A549 (cell line): Measurements from ENCODE around the gene CACTIN. TPM values are rescaled to one million over a fixed set of nuclear protein-coding genes. Genes with fewer than 3 reads are reported as not detected.

Experiments
- ATAC-seq, 2 experiments: fragments of 200-7000 bp in 1 of 2; fragments of >200 bp in 1 of 2; cut with Nextera tagmentation in 1 of 2; cut with Tn5 transposase in 1 of 2; 3 replicates each; pipeline versions ENCODE4 v1.8.0 to v1.9.1; 2018 to 2020; ENCODE audit warnings: mild to moderate bottlenecking in 1 of 2, moderate library complexity in 1 of 2
- CTCF ChIA-PET: fragments of 300-600 bp; sonication (Branson Sonifier 250); formaldehyde crosslinking; extraction: SDS; loops from one replicate; lab custom pipeline; 2021; ENCODE audit warnings: antibody characterized with exemption, inconsistent platforms; lab: Yijun Ruan, JAX
- POLR2A ChIA-PET: fragments of 350-600 bp; formaldehyde crosslinking; extraction: SDS; loops from one replicate; lab custom pipeline; 2021; ENCODE audit warnings: antibody characterized with exemption, inconsistent platforms; lab: Yijun Ruan, JAX
- DNase-seq, 2 experiments: peaks; one replicate each; pipeline versions ENCODE4 v3.0.0 to v3.0.0-alpha.2; 2011 to 2016; ENCODE audit warnings: low read depth in 1 of 2, low spot score in 1 of 2
- FAIRE-seq: peaks from 2 replicates; lab custom pipeline; 2011; peaks lifted over from hg19 to GRCh38; lab: Jason Lieb, UNC
- H3K27ac ChIP-seq, 2 experiments: fragments of >200 bp; sonication (Bioruptor Twin); formaldehyde crosslinking; 3 replicates each; pipeline ENCODE4 v1.5.1; 2016 to 2017
- H3K4me1 ChIP-seq: fragments of >200 bp; sonication (Bioruptor Twin); formaldehyde crosslinking; 3 replicates; pipeline ENCODE4 v1.6.1; 2016
- H3K4me2 ChIP-seq: fragments of >200 bp; sonication (Bioruptor Twin); formaldehyde crosslinking; 3 replicates; pipeline ENCODE4 v1.6.1; 2016
- H3K4me3 ChIP-seq: fragments of >200 bp; sonication (Bioruptor Twin); formaldehyde crosslinking; 3 replicates; pipeline ENCODE4 v1.5.1; 2016
- H3K9me3 ChIP-seq: fragments of >200 bp; sonication (Bioruptor Twin); formaldehyde crosslinking; 3 replicates; pipeline ENCODE4 v1.6.1; 2016
- CBX2 ChIP-seq: fragments of 200-600 bp; sonication (generic); IDR thresholded peaks from 2 replicates; pipeline ENCODE4 v1.6.1; 2016; ENCODE audit warnings: low read depth, mild to moderate bottlenecking, borderline replicate concordance
- CBX8 ChIP-seq: fragments of 200-600 bp; sonication (generic); IDR thresholded peaks from 2 replicates; pipeline ENCODE4 v1.6.1; 2016
- CEBPB ChIP-seq, 2 experiments: fragments of >200 bp in 1 of 2; sonication (Bioruptor Twin) in 1 of 2; formaldehyde crosslinking in 1 of 2; IDR thresholded peaks; 2 replicates each; pipeline ENCODE4 v1.6.1; 2012 to 2016
- CTCF ChIP-seq: fragments of >200 bp; sonication (Bioruptor Twin); formaldehyde crosslinking; IDR thresholded peaks from 3 replicates; pipeline ENCODE4 v1.5.1; 2016
- E2F6 ChIP-seq: IDR thresholded peaks from 2 replicates; pipeline ENCODE4 v1.6.1; 2012; ENCODE audit warnings: low read depth, borderline replicate concordance
- EHF ChIP-seq: fragments of 250-450 bp; sonication (Bioruptor Pico); IDR thresholded peaks from 2 replicates; pipeline ENCODE4 v1.5.0; 2020; ENCODE audit warnings: mild to moderate bottlenecking
- EHMT2 ChIP-seq: fragments of 200-600 bp; sonication (generic); IDR thresholded peaks from 2 replicates; pipeline ENCODE4 v1.6.1; 2016; ENCODE audit warnings: antibody characterized with exemption, low read depth, mild to moderate bottlenecking, moderate library complexity
- ESRRA ChIP-seq: fragments of 150-350 bp; IDR thresholded peaks from 2 replicates; pipeline ENCODE4 v1.6.1; 2014; ENCODE audit warnings: mild to moderate bottlenecking, low read length, borderline replicate concordance
- FOSB ChIP-seq: fragments of 250-450 bp; sonication (Bioruptor Pico); IDR thresholded peaks from 2 replicates; pipeline ENCODE4 v1.5.0; 2020; ENCODE audit warnings: mild to moderate bottlenecking, moderate library complexity
- FOSL2 ChIP-seq, 2 experiments: fragments of 450-650 bp in 1 of 2; fragments of >200 bp in 1 of 2; sonication (Bioruptor Twin) in 1 of 2; formaldehyde crosslinking; IDR thresholded peaks; 2 replicates each; pipeline versions ENCODE4 v1.5.0 to v1.6.1; 2016 to 2020; ENCODE audit warnings: mild to moderate bottlenecking in 1 of 2, moderate library complexity in 1 of 2
- FOXS1 ChIP-seq: fragments of 250-450 bp; sonication (Bioruptor Pico); IDR thresholded peaks from 2 replicates; pipeline ENCODE4 v1.5.0; 2020; ENCODE audit warnings: mild to moderate bottlenecking, moderate library complexity
- HDAC2 ChIP-seq: fragments of 200-600 bp; sonication (generic); IDR thresholded peaks from 2 replicates; pipeline ENCODE4 v1.6.1; 2016
- HMGXB4 ChIP-seq: fragments of 250-450 bp; sonication (Bioruptor Pico); IDR thresholded peaks from 2 replicates; pipeline ENCODE4 v1.5.0; 2021; ENCODE audit warnings: mild to moderate bottlenecking, moderate library complexity, borderline replicate concordance
- HOXA7 ChIP-seq: fragments of 250-450 bp; sonication (Bioruptor Pico); IDR thresholded peaks from 2 replicates; pipeline ENCODE4 v1.5.0; 2020; ENCODE audit warnings: mild to moderate bottlenecking, moderate library complexity
- HOXB5 ChIP-seq: fragments of 250-450 bp; sonication (Bioruptor Pico); IDR thresholded peaks from 2 replicates; pipeline ENCODE4 v1.5.0; 2020; ENCODE audit warnings: mild to moderate bottlenecking, moderate library complexity
- KDM1A ChIP-seq: fragments of 200-600 bp; sonication (generic); IDR thresholded peaks from 2 replicates; pipeline ENCODE4 v1.6.1; 2016; ENCODE audit warnings: low read depth, mild to moderate bottlenecking
- MAX ChIP-seq: IDR thresholded peaks from 2 replicates; pipeline ENCODE4 v1.6.1; 2012
- MYC ChIP-seq: IDR thresholded peaks from 2 replicates; pipeline ENCODE4 v1.6.1; 2012; ENCODE audit warnings: mild to moderate bottlenecking, inconsistent platforms, low read length, improper control_type of control experiment, borderline replicate concordance
- NFE2L2 ChIP-seq: fragments of 150-350 bp; conservative IDR thresholded peaks from 2 replicates; pipeline ENCODE4 v1.6.1; 2014; ENCODE audit warnings: low read length
- NPAS2 ChIP-seq: fragments of 250-450 bp; sonication (Bioruptor Pico); IDR thresholded peaks from 2 replicates; pipeline ENCODE4 v1.8.0; 2022; ENCODE audit warnings: mild to moderate bottlenecking, moderate library complexity, borderline replicate concordance
- NR3C1 ChIP-seq: fragments of >200 bp; sonication (Bioruptor Twin); formaldehyde crosslinking; IDR thresholded peaks from 3 replicates; pipeline ENCODE4 v1.6.1; 2017
- RAD21 ChIP-seq, 2 experiments: fragments of >200 bp in 1 of 2; sonication (Bioruptor Twin) in 1 of 2; formaldehyde crosslinking in 1 of 2; IDR thresholded peaks in 1 of 2; conservative IDR thresholded peaks in 1 of 2; 2 replicates in 1 of 2; 3 replicates in 1 of 2; pipeline ENCODE4 v1.6.1; 2012 to 2018; ENCODE audit warnings: inconsistent platforms in 1 of 2
- RARB ChIP-seq: fragments of 250-450 bp; sonication (Bioruptor Pico); IDR thresholded peaks from 2 replicates; pipeline ENCODE4 v1.8.0; 2021; ENCODE audit warnings: mild to moderate bottlenecking, moderate library complexity
- RFX5 ChIP-seq: fragments of 450-650 bp; IDR thresholded peaks from 2 replicates; pipeline ENCODE4 v1.7.1; 2014; ENCODE audit warnings: antibody characterized with exemption, mild to moderate bottlenecking, moderate library complexity
- SREBF2 ChIP-seq: fragments of 450-650 bp; IDR thresholded peaks from 2 replicates; pipeline ENCODE4 v1.6.1; 2014; ENCODE audit warnings: mild to moderate bottlenecking, moderate library complexity
- WGBS: methylation state at CpG from one replicate; pipeline ENCODE4 v1.1.6; 2017; ENCODE audit errors: missing lambda C conversion rate; 5-methylcytosine and 5-hydroxymethylcytosine counted together
- polyA plus RNA-seq, 4 experiments: library from polyadenylated mRNA; depleted of rRNA in 3 of 4; stranded (reverse); fragments of >200 nt; fragmentation: RNase III in 1 of 4; extraction: RNeasy Plus Mini Kit Qiagen cat#74134 plus additional on column Dnase treatment in 1 of 4; gene quantifications; 2 replicates in 3 of 4; 3 replicates in 1 of 4; pipeline ENCODE4 v1.2.3, GENCODE V29; 2011 to 2017
- TF ChIP-seq, protein P1 (sequence below): IDR thresholded peaks from 2 replicates; pipeline ENCODE4 v1.6.1; 2012
- TF ChIP-seq, protein P2 (sequence below): fragments of >200 bp; sonication (Bioruptor Twin); formaldehyde crosslinking; IDR thresholded peaks from 2 replicates; pipeline ENCODE4 v1.6.1; 2016
- TF ChIP-seq, protein P3 (sequence below): fragments of 150-350 bp; IDR thresholded peaks from 2 replicates; pipeline ENCODE4 v1.6.1; 2014; ENCODE audit warnings: low read depth, mild to moderate bottlenecking, low read length

CACTIN gene
- polyA plus RNA-seq, 2 of the 4 experiments (the other 2 are of a cell fraction): 8.3 to 14.9 TPM

DNA sequence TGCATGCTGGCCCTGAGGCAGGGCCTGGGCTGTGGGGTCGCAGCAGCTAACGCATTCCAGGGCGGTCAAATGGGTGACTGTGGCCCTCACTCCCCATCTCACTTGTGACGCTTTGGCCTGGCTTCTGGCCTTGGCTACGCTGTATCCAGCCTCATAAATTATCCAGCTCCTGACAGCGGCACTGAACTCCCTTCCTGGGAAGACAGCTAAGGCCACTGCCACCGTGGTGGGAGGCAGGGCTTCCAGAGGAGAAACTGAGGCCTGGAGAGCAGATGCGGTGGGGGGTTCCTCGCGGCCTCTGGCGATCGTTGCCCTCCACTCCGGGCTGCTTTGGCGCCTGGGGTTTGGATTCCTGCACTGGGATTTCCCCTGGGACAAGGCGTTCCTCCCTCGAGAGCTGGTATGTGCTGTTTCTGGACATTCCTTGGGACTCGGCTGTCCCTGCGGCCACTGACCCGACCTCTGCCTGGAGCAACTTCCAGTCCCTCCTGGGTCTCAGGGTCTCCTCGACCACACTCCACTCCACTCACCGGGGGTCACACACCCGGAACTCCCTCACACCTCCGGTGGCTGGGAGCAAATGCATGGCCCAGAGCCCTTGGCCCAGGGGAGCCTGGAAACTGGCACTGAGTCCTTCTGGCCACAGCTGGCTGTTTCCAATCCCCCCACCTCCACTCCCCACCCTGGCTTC lies 23.3 kb downstream of the CACTIN start:
- ChIA-PET POLR2A (no interaction called here), CTCF (interaction anchor here (1.7 kb wide), 1 partner anchor 12 kb away, joined by 4 read pairs; no protein-coding TSS in a partner anchor)
- Histone ChIP-seq H3K27ac (peak overlapping the region in 1 of 2 experiments; percentile 18; a peak in 3 of 6 replicates), H3K9me3 (no peaks in the 10 kb centered on the region), H3K4me3 (no peak overlapping the region), H3K4me2 (no peak overlapping the region; the same call in 2 of the 3 replicates), H3K4me1 (peaks cover 19% of the 10 kb centered on the region)
- no peak; a peak in 1 of 6 replicates for ATAC-seq
- no peak for FAIRE-seq
- no peak for DNase-seq
- TF ChIP-seq RAD21 (conservative IDR thresholded peaks at IDR 0.05 in 1 of 2, IDR thresholded peaks at IDR 0.05 in 1 of 2): no peak
- TF ChIP-seq HDAC2: no peak
- no peak for TF ChIP-seq NFE2L2
- TF ChIP-seq EHMT2: no peak
- no peak for TF ChIP-seq E2F6
- TF ChIP-seq FOXS1 (CRISPR knock-in tag): no peak
- TF ChIP-seq NPAS2 (CRISPR knock-in tag): no peak
- no peak for TF ChIP-seq CBX8
- TF ChIP-seq FOSL2 (IDR thresholded peaks at IDR 0.05): no peak
- no peak for TF ChIP-seq FOSL2 (CRISPR knock-in tag; IDR thresholded peaks at IDR 0.05)
- no peak for TF ChIP-seq HOXA7 (CRISPR knock-in tag)
- no peak for TF ChIP-seq HMGXB4
- TF ChIP-seq RARB: no peak
- no peak for TF ChIP-seq MAX
- TF ChIP-seq ESRRA: no peak
- no peak for TF ChIP-seq CBX2
- TF ChIP-seq KDM1A: no peak
- TF ChIP-seq, protein P1, sequence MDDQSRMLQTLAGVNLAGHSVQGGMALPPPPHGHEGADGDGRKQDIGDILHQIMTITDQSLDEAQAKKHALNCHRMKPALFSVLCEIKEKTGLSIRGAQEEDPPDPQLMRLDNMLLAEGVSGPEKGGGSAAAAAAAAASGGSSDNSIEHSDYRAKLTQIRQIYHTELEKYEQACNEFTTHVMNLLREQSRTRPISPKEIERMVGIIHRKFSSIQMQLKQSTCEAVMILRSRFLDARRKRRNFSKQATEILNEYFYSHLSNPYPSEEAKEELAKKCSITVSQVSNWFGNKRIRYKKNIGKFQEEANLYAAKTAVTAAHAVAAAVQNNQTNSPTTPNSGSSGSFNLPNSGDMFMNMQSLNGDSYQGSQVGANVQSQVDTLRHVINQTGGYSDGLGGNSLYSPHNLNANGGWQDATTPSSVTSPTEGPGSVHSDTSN: no peak
- no peak for TF ChIP-seq NR3C1
- 47% methylated on average over 11 of the region's 23 CpGs for WGBS

- H3K9me3 ChIP-seq: no peaks in the 10 kb centered on the region
- no peak for ATAC-seq
- no peak overlapping the region for H3K4me2 ChIP-seq
- ChIA-PET POLR2A (no interaction called here), CTCF (interaction anchor here (0.7 to 1.1 kb wide), 3 partner anchors 14 to 17 kb away, joined by 3 read pairs; partner anchors contain the start of gene GIPC3)
- H3K27ac ChIP-seq: no peak overlapping the region
- no peak for FAIRE-seq
- TF ChIP-seq, protein P2, sequence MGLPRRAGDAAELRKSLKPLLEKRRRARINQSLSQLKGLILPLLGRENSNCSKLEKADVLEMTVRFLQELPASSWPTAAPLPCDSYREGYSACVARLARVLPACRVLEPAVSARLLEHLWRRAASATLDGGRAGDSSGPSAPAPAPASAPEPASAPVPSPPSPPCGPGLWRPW: no peak
- no peak for TF ChIP-seq SREBF2
- no peak for TF ChIP-seq CTCF
- TF ChIP-seq EHF (CRISPR knock-in tag): no peak
- no peak for TF ChIP-seq ESRRA
- TF ChIP-seq FOSB (CRISPR knock-in tag): no peak
- TF ChIP-seq, protein P3, sequence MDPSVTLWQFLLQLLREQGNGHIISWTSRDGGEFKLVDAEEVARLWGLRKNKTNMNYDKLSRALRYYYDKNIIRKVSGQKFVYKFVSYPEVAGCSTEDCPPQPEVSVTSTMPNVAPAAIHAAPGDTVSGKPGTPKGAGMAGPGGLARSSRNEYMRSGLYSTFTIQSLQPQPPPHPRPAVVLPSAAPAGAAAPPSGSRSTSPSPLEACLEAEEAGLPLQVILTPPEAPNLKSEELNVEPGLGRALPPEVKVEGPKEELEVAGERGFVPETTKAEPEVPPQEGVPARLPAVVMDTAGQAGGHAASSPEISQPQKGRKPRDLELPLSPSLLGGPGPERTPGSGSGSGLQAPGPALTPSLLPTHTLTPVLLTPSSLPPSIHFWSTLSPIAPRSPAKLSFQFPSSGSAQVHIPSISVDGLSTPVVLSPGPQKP: no peak
- no peak for TF ChIP-seq MYC
- no peak for TF ChIP-seq FOSL2 (IDR thresholded peaks at IDR 0.05)
- TF ChIP-seq FOSL2 (CRISPR knock-in tag; IDR thresholded peaks at IDR 0.05): no peak
- no peak for TF ChIP-seq CEBPB (IDR thresholded peaks at IDR 0.05)
- TF ChIP-seq RFX5: no peak
- TF ChIP-seq HOXB5 (CRISPR knock-in tag): no peak
- WGBS: 79% methylated on average over 12 of the region's 12 CpGs
- H3K4me3 ChIP-seq: no peak overlapping the region
- DNase-seq: no peak
- peaks cover 8% of the 10 kb centered on the region; the same call in 2 of the 3 replicates for H3K4me1 ChIP-seq
Observed at GRCh38 chr19:3601021-3601420, 25.6 kb downstream of the CACTIN start.
